H1 (cell line): ENCODE results near the gene TARBP2. TPM values are rescaled to one million over a fixed set of nuclear protein-coding genes. Genes with fewer than 3 reads are reported as not detected.

Experiments
- CTCF ChIA-PET: fragments of 300-600 bp; sonication (Branson Sonifier 250); formaldehyde crosslinking; loops from one replicate; lab custom pipeline; 2021; ENCODE audit not compliant: partially characterized antibody; lab: Charles Lee
- POLR2A ChIA-PET: fragments of 300-600 bp; sonication (Branson Sonifier 250); formaldehyde crosslinking; loops from one replicate; lab custom pipeline; 2021; ENCODE audit warnings: inconsistent platforms; ENCODE audit not compliant: partially characterized antibody; lab: Charles Lee
- DNase-seq, 2 experiments: peaks; one replicate each; pipeline versions ENCODE4 v3.0.0 to v3.0.0-alpha.2; 2010 to 2022; ENCODE audit warnings: low spot score in 2 of 2, low read depth in 1 of 2, mixed read lengths in 1 of 2
- FAIRE-seq: peaks from 2 replicates; lab custom pipeline; 2011; peaks lifted over from hg19 to GRCh38; lab: Jason Lieb, UNC
- H2AFZ ChIP-seq: 2 replicates; pipeline ENCODE4 v1.8.1; 2012; ENCODE audit warnings: low read length, inconsistent platforms
- H2AK5ac ChIP-seq: 2 replicates; pipeline ENCODE4 v1.6.1; 2013; ENCODE audit warnings: low read depth, low read length
- H2BK120ac ChIP-seq: replicated peaks from 2 replicates; pipeline ENCODE3; 2013; ENCODE audit warnings: low read depth, low read length, inconsistent platforms
- H2BK12ac ChIP-seq: 2 replicates; pipeline ENCODE4 v1.6.1; 2013; ENCODE audit warnings: low read depth, low read length
- H2BK15ac ChIP-seq: 2 replicates; pipeline ENCODE4 v1.6.1; 2013; ENCODE audit warnings: low read length
- H2BK20ac ChIP-seq: 2 replicates; pipeline ENCODE4 v1.6.1; 2013; ENCODE audit warnings: low read length
- H2BK5ac ChIP-seq: 2 replicates; pipeline ENCODE4 v1.6.1; 2013; ENCODE audit warnings: low read depth, low read length
- H3K14ac ChIP-seq: 2 replicates; pipeline ENCODE4 v1.6.1; 2013; ENCODE audit warnings: inconsistent platforms; ENCODE audit not compliant: insufficient read length
- H3K18ac ChIP-seq: 2 replicates; pipeline ENCODE4 v1.6.1; 2013; ENCODE audit warnings: low read length; ENCODE audit errors: extremely low read depth
- H3K23ac ChIP-seq: 2 replicates; pipeline ENCODE4 v1.6.1; 2013; ENCODE audit warnings: inconsistent platforms; ENCODE audit not compliant: insufficient read length
- H3K23me2 ChIP-seq: 2 replicates; pipeline ENCODE4 v1.6.1; 2013; ENCODE audit warnings: low read depth, low read length
- H3K27ac ChIP-seq: 2 replicates; pipeline ENCODE4 v1.6.1; 2011; ENCODE audit warnings: low read depth, low read length, inconsistent platforms
- H3K27me3 ChIP-seq, 4 experiments: replicated peaks in 1 of 4; 1 replicate in 1 of 4; 2 replicates in 3 of 4; pipeline versions ENCODE4 v1.6.1 to v1.8.1; 2011 to 2013; ENCODE audit warnings: low read length in 3 of 4, mild to moderate bottlenecking in 3 of 4, inconsistent platforms in 2 of 4, mixed read lengths in 2 of 4, moderate library complexity in 1 of 4; ENCODE audit not compliant: control insufficient read depth in 3 of 4, insufficient read depth in 3 of 4; ENCODE audit errors: extremely low read depth in 1 of 4
- H3K36me3 ChIP-seq, 4 experiments: 2 replicates each; pipeline versions ENCODE4 v1.6.1 to v1.8.1; 2011 to 2013; ENCODE audit warnings: mild to moderate bottlenecking in 4 of 4, low read length in 3 of 4, moderate library complexity in 2 of 4, control low read depth in 1 of 4, inconsistent platforms in 1 of 4; ENCODE audit not compliant: insufficient read depth in 4 of 4, control insufficient read depth in 2 of 4
- H3K4ac ChIP-seq: replicated peaks from 2 replicates; pipeline ENCODE3; 2013; ENCODE audit warnings: low read length, low read depth, mixed read lengths, inconsistent platforms; ENCODE audit not compliant: insufficient read length
- H3K4me1 ChIP-seq, 4 experiments: replicated peaks in 1 of 4; 1 replicate in 1 of 4; 2 replicates in 3 of 4; pipeline versions ENCODE4 v1.6.1 to v1.8.1; 2011 to 2013; ENCODE audit warnings: low read length in 3 of 4, inconsistent platforms in 2 of 4, mixed read lengths in 1 of 4; ENCODE audit not compliant: insufficient read depth in 4 of 4, control insufficient read depth in 3 of 4
- H3K4me2 ChIP-seq, 2 experiments: 2 replicates each; pipeline versions ENCODE4 v1.6.1 to v1.8.1; 2011 to 2013; ENCODE audit warnings: low read depth in 2 of 2, low read length in 2 of 2, control low read depth in 1 of 2, inconsistent platforms in 1 of 2, mild to moderate bottlenecking in 1 of 2; ENCODE audit not compliant: insufficient read depth in 1 of 2
- H3K4me3 ChIP-seq, 4 experiments: fragments of 200-600, 300-600 bp in 1 of 4; sonication (generic), shearing (Covaris generic), sonication (Bioruptor Twin) in 1 of 4; 2 replicates each; pipeline versions ENCODE4 v1.5.1 to v1.8.1; 2011 to 2016; ENCODE audit warnings: low read length in 4 of 4, low read depth in 3 of 4, control low read depth in 2 of 4, inconsistent platforms in 2 of 4, mild to moderate bottlenecking in 2 of 4, mixed read lengths in 1 of 4, moderate library complexity in 1 of 4; ENCODE audit not compliant: insufficient read depth in 2 of 4; ENCODE audit errors: extremely low read depth in 1 of 4
- H3K56ac ChIP-seq: replicated peaks from 2 replicates; pipeline ENCODE3; 2013; ENCODE audit warnings: low read depth, mild to moderate bottlenecking, mixed read lengths, low read length, inconsistent platforms; ENCODE audit not compliant: insufficient read length
- H3K79me1 ChIP-seq: 2 replicates; pipeline ENCODE4 v1.6.1; 2013; ENCODE audit warnings: low read depth, low read length, control low read depth
- H3K79me2 ChIP-seq, 2 experiments: 2 replicates each; pipeline versions ENCODE4 v1.6.1 to v1.8.1; 2012 to 2013; ENCODE audit warnings: low read length in 2 of 2, mild to moderate bottlenecking in 2 of 2, inconsistent platforms in 1 of 2; ENCODE audit not compliant: insufficient read depth in 2 of 2, control insufficient read depth in 1 of 2
- H3K9ac ChIP-seq, 4 experiments: replicated peaks in 1 of 4; 1 replicate in 1 of 4; 2 replicates in 3 of 4; pipeline versions ENCODE4 v1.6.1 to v1.8.1; 2011 to 2013; ENCODE audit warnings: low read depth in 3 of 4, low read length in 3 of 4, control low read depth in 2 of 4, mild to moderate bottlenecking in 2 of 4, moderate library complexity in 2 of 4, inconsistent platforms in 1 of 4; ENCODE audit errors: extremely low read depth in 1 of 4
- H3K9me3 ChIP-seq, 2 experiments: 2 replicates each; pipeline versions ENCODE4 v1.6.1 to v1.8.1; 2012 to 2013; ENCODE audit warnings: mild to moderate bottlenecking in 2 of 2, moderate library complexity in 2 of 2, control low read depth in 1 of 2, inconsistent platforms in 1 of 2, low read depth in 1 of 2, low read length in 1 of 2, mixed read lengths in 1 of 2; ENCODE audit not compliant: insufficient read depth in 2 of 2
- H4K20me1 ChIP-seq, 2 experiments: replicated peaks in 1 of 2; 2 replicates each; pipeline versions ENCODE3 to v1.8.1; 2011 to 2013; ENCODE audit warnings: inconsistent platforms in 2 of 2, low read length in 2 of 2, mild to moderate bottlenecking in 1 of 2; ENCODE audit not compliant: insufficient read depth in 2 of 2, control insufficient read depth in 1 of 2
- H4K5ac ChIP-seq: 2 replicates; pipeline ENCODE4 v1.6.1; 2013; ENCODE audit warnings: low read length, low read depth, mixed read lengths, inconsistent platforms; ENCODE audit not compliant: insufficient read length
- H4K8ac ChIP-seq: 2 replicates; pipeline ENCODE4 v1.8.0; 2013; ENCODE audit warnings: mild to moderate bottlenecking, moderate library complexity, low read length, inconsistent platforms; ENCODE audit not compliant: insufficient read depth; ENCODE audit errors: extremely low read depth
- H4K91ac ChIP-seq: replicated peaks from 2 replicates; pipeline ENCODE3; 2013; ENCODE audit warnings: low read length, mixed read lengths, inconsistent platforms; ENCODE audit not compliant: insufficient read length
- CHD2 ChIP-seq: IDR thresholded peaks from 2 replicates; pipeline ENCODE4 v1.6.1; 2012; ENCODE audit warnings: low read length, improper control_type of control experiment
- POLR2AphosphoS5 ChIP-seq: IDR thresholded peaks from 2 replicates; pipeline ENCODE4 v1.6.1; 2011; ENCODE audit warnings: low read depth, low read length
- SIX5 ChIP-seq: IDR thresholded peaks from 2 replicates; pipeline ENCODE4 v1.6.1; 2011; ENCODE audit warnings: mild to moderate bottlenecking, low read depth, low read length
- SRF ChIP-seq: IDR thresholded peaks from 2 replicates; pipeline ENCODE4 v1.6.1; 2011; ENCODE audit warnings: mild to moderate bottlenecking, low read depth, low read length, moderate library complexity
- TEAD4 ChIP-seq: IDR thresholded peaks from 2 replicates; pipeline ENCODE4 v1.6.1; 2012; ENCODE audit warnings: low read depth, low read length, inconsistent platforms, mixed read lengths
- WGBS, 2 experiments: shearing (Covaris generic) in 1 of 2; methylation state at CpG; one replicate each; pipeline versions ENCODE4 v1.1.6 to v1.1.7; 2013 to 2015; ENCODE audit warnings: low lambda C conversion rate in 2 of 2, mixed read lengths in 2 of 2, inconsistent platforms in 1 of 2, low coverage in 1 of 2, missing lambda C conversion rate in 1 of 2; ENCODE audit not compliant: insufficient replicate concordance in 2 of 2, insufficient coverage in 1 of 2, insufficient read length in 1 of 2; ENCODE audit errors: extremely low coverage in 1 of 2, missing lambda C conversion rate in 1 of 2; 5-methylcytosine and 5-hydroxymethylcytosine counted together
- polyA plus RNA-seq, 7 experiments: library from polyadenylated mRNA; depleted of rRNA in 3 of 7; stranded (reverse) in 5 of 7; unstranded in 2 of 7; fragments of >200 nt in 5 of 7; fragments of 200-250 nt in 2 of 7; gene quantifications; 1 replicate in 5 of 7; 2 replicates in 1 of 7; 4 replicates in 1 of 7; pipeline versions ENCODE4 v1.2.1 to v1.2.3, GENCODE V29; 2011 to 2013; ENCODE audit warnings: missing spikeins in 2 of 7, mixed read lengths in 2 of 7
- total RNA-seq: library from RNA; stranded (reverse); fragmentation: NEBNext Ultra II Directional; extraction: Animal tissue kit (Norgen Biotek cat#: 25700); gene quantifications from 2 replicates; pipeline ENCODE4 v1.2.1, GENCODE V29; 2021

Gene TARBP2
- total and polyA plus RNA-seq, 2 of the 8 experiments (the other 6 are each of a cell fraction or from before 2014, with no cell fraction given), result 69.9 to 122 TPM

- Histone ChIP-seq H4K5ac (no peak within 1 kb of the TSS), H3K36me3 (peaks cover 9 to 23% (median 14%) of the 10 kb centered on the region in 4 experiments; a peak in 7 of 8 replicates), H3K14ac (no peak within 1 kb of the TSS), H3K18ac (no peak within 1 kb of the TSS), H3K23me2 (no peaks in the 10 kb centered on the region), H3K79me1 (peaks cover 2% of the 10 kb centered on the region), H3K9ac (no peak within 1 kb of the TSS), H2BK12ac (no peak within 1 kb of the TSS; the same call in 1 of the 2 replicates), H3K4me2 (no peak within 1 kb of the TSS), H4K91ac (no peak within 1 kb of the TSS), H2AFZ (no peak within 1 kb of the TSS), H3K27me3 (no peaks in the 10 kb centered on the region), H2AK5ac (no peak within 1 kb of the TSS), H2BK120ac (no peak within 1 kb of the TSS), H2BK20ac (no peak within 1 kb of the TSS), H3K4ac (no peak within 1 kb of the TSS), H3K4me3 (no peak within 1 kb of the TSS; a peak in 1 of 8 replicates), H4K20me1 (peaks cover 0 to 4% of the 10 kb centered on the region in 2 experiments), H3K79me2 (peaks cover 0 to 6% of the 10 kb centered on the region in 2 experiments; a peak in 2 of 4 replicates), H4K8ac (no peak within 1 kb of the TSS), H3K56ac (no peak within 1 kb of the TSS), H3K9me3 (no peaks in the 10 kb centered on the region), H3K23ac (no peak within 1 kb of the TSS), H3K4me1 (peaks cover 0 to 3% (median 1%) of the 10 kb centered on the region in 4 experiments; a peak in 6 of 7 replicates), H3K27ac (no peak within 1 kb of the TSS), H2BK15ac (no peak within 1 kb of the TSS), H2BK5ac (no peak within 1 kb of the TSS; the same call in 1 of the 2 replicates)
- TF ChIP-seq POLR2AphosphoS5 (peak; percentile 44; the same call in 1 of the 2 replicates), CHD2 (no peak), TEAD4 (no peak), SIX5 (no peak), SRF (no peak)
- 93% methylated on average over 9 of the region's 9 CpGs; no CpG with 5 or more reads in 1 of the 2 experiments for WGBS, 2 experiments
- ChIA-PET POLR2A (interaction anchor here (1.2 to 67.0 kb wide), 5 partner anchors 9 to 180 kb away, joined by 3 to 3397 read pairs (median 3); partner anchors contain the start of genes PCBP2 and PRR13), CTCF (interaction anchor here (1.0 to 9.8 kb wide), 9 partner anchors 13 to 296 kb away, joined by 3 to 105 read pairs (median 11); partner anchors contain the start of gene AAAS)
- FAIRE-seq (no peak), DNase-seq (no peak)
These were observed 6.0 kb downstream of the TARBP2 start, which contains the start of gene NPFF for GRCh38 chr12:53506881-53507602. TSS of gene NPFF (minus strand) at chr12:53507484. CDS start at chr12:53507474, 10 bp downstream.
